Thyroid gland (tissue), 4 donors: ENCODE data around the gene FGF8.

Source experiments
- CTCF ChIP-seq, 6 experiments: fragments of 200-600 bp in 3 of 6; fragments of 450-650 bp in 3 of 6; sonication (generic) in 3 of 6; IDR thresholded peaks; one replicate each; pipeline ENCODE4 v1.5.1; 2016 to 2019; ENCODE audit warnings: antibody characterized with exemption in 6 of 6, mild to moderate bottlenecking in 2 of 6, inconsistent platforms in 1 of 6, moderate library complexity in 1 of 6
- POLR2A ChIP-seq, 2 donors: fragments of 450-650 bp; IDR thresholded peaks; one replicate each; pipeline ENCODE4 v1.6.1; 2017; ENCODE audit warnings: antibody characterized with exemption in 2 of 2, mild to moderate bottlenecking in 2 of 2, moderate library complexity in 1 of 2

GRCh38 chr10:101776161-101776817 is 375 bp upstream of the FGF8 start:
- TF ChIP-seq CTCF (IDR thresholded peaks at IDR 0.05) (no peak), POLR2A (IDR thresholded peaks at IDR 0.05) (no peak)
